ENCODE data around the gene COMT. TPM values are rescaled to one million over a fixed set of nuclear protein-coding genes. Genes with fewer than 3 reads are reported as not detected.

The COMT gene
- total RNA-seq, 1 donor = 288 TPM

GRCh38 chr22:19965771-19966709 lies 24.5 kb downstream of the COMT start:
- Histone ChIP-seq H2AFZ (ENCODE audit: low read length) (no peak overlapping the region), H3K27me3 (ENCODE audit: insufficient read depth, low read length) (no peaks in the 10 kb centered on the region), H3K4me1 (ENCODE audit: insufficient read depth, low read length) (peaks cover 14% of the 10 kb centered on the region), H3K79me2 (ENCODE audit: insufficient read depth, low read length) (no peaks in the 10 kb centered on the region), H3K9me3 (ENCODE audit: low read depth, low read length) (no peaks in the 10 kb centered on the region), H3K36me3 (ENCODE audit: insufficient read depth, low read length) (peaks cover 45% of the 10 kb centered on the region), H3K4me2 (ENCODE audit: insufficient read depth, low read length) (no peak overlapping the region), H3K4me3 (ENCODE audit: insufficient read depth, low read length) (no peak overlapping the region), H3K27ac (ENCODE audit: low read depth, low read length) (no peak overlapping the region), H4K20me1 (ENCODE audit: insufficient read depth, low read length) (peaks cover 25% of the 10 kb centered on the region)
- TF ChIP-seq CTCF (IDR thresholded peaks at IDR 0.05; ENCODE audit: extremely low read depth, low read depth, low read length) = peak; percentile 43
- DNase-seq (ENCODE audit: insufficient read length, low spot score, missing footprints) = peak; percentile 87

GRCh38 chr22:19966908-19967750 lies 25.6 kb downstream of the COMT start:
- Histone ChIP-seq H3K4me2 (ENCODE audit: insufficient read depth, low read length) (no peak overlapping the region), H3K79me2 (ENCODE audit: insufficient read depth, low read length) (no peaks in the 10 kb centered on the region), H3K4me1 (ENCODE audit: insufficient read depth, low read length) (peaks cover 13% of the 10 kb centered on the region), H3K27me3 (ENCODE audit: insufficient read depth, low read length) (no peaks in the 10 kb centered on the region), H2AFZ (ENCODE audit: low read length) (no peak overlapping the region), H3K27ac (ENCODE audit: low read depth, low read length) (no peak overlapping the region), H3K4me3 (ENCODE audit: insufficient read depth, low read length) (no peak overlapping the region), H3K36me3 (ENCODE audit: insufficient read depth, low read length) (peaks cover 39% of the 10 kb centered on the region), H4K20me1 (ENCODE audit: insufficient read depth, low read length) (peaks cover 17% of the 10 kb centered on the region), H3K9me3 (ENCODE audit: low read depth, low read length) (no peaks in the 10 kb centered on the region)
- no peak for TF ChIP-seq CTCF (IDR thresholded peaks at IDR 0.05; ENCODE audit: extremely low read depth, low read depth, low read length)
- DNase-seq (ENCODE audit: insufficient read length, low spot score, missing footprints) = peak; percentile 56

- Histone ChIP-seq H3K4me3 (ENCODE audit: insufficient read depth, low read length) (no peak overlapping the region), H4K20me1 (ENCODE audit: insufficient read depth, low read length) (peaks cover 11% of the 10 kb centered on the region), H3K4me1 (ENCODE audit: insufficient read depth, low read length) (peaks cover 5% of the 10 kb centered on the region), H3K9me3 (ENCODE audit: low read depth, low read length) (no peaks in the 10 kb centered on the region), H3K4me2 (ENCODE audit: insufficient read depth, low read length) (no peak overlapping the region), H3K27me3 (ENCODE audit: insufficient read depth, low read length) (no peaks in the 10 kb centered on the region), H3K36me3 (ENCODE audit: insufficient read depth, low read length) (peaks cover 39% of the 10 kb centered on the region), H3K79me2 (ENCODE audit: insufficient read depth, low read length) (no peaks in the 10 kb centered on the region), H2AFZ (ENCODE audit: low read length) (no peak overlapping the region), H3K27ac (ENCODE audit: low read depth, low read length) (no peak overlapping the region)
- TF ChIP-seq CTCF (IDR thresholded peaks at IDR 0.05; ENCODE audit: extremely low read depth, low read depth, low read length) = no peak
- DNase-seq (ENCODE audit: insufficient read length, low spot score, missing footprints) = peak; percentile 73
Measured at GRCh38 chr22:19967850-19968449, 26.4 kb downstream of the COMT start.

Data from osteoblast (primary cell).